Ammon's horn (tissue), 1 donor: ENCODE data around the gene TMEM151A.
"Not testable (repeated sequence)": the region's sequence is repeated elsewhere in the genome, so short reads cannot be mapped to it uniquely, and the experiment has no call there.

Source experiments
- DNase-seq: peaks from one replicate; pipeline ENCODE4 v3.0.0-alpha.2; 2016; ENCODE audit warnings: low spot score

The TMEM151A gene

DNA sequence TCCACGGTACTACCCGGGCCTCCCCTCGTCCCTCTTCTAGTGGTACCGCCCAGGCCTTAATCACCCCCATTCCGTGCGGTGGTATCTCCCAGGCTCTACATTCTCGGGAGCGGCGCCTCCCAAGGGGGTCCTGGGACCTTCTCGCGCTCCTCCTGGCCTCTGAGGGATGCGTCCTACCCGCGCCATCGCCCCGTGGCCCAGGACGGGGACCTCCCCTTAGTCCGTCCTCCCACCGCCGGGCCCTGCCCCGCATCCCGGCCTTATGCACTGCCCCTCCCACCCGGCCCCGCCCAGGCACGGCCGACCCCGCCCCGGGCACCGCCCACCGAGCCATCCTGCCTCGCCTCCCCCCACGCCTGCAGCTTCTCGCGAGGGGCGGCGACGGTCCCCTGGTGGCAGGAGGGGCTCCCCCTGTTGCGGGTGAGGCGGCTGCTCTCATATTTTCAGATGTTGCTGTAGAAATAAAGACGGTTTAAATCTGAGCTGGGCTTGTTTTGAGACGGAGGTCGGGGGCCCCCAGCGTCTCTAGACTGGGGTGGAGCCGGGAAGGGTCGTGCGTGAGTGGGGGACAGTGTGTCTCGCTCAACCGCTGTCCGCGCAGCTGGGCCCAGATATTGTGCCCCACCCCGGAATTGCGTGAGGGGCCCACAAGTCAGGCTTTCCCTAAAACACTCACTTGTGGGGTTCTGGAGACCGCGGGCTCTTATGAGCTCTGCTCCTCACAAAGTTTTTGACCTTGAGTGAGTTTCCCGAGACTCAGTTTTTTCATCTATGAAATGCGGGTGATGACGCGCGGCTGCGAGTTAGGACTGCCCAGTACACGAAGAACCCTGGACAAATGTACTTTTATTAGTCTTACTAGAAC, 24.1 kb upstream of the TMEM151A start:
- peak; percentile 94 for DNase-seq

DNA sequence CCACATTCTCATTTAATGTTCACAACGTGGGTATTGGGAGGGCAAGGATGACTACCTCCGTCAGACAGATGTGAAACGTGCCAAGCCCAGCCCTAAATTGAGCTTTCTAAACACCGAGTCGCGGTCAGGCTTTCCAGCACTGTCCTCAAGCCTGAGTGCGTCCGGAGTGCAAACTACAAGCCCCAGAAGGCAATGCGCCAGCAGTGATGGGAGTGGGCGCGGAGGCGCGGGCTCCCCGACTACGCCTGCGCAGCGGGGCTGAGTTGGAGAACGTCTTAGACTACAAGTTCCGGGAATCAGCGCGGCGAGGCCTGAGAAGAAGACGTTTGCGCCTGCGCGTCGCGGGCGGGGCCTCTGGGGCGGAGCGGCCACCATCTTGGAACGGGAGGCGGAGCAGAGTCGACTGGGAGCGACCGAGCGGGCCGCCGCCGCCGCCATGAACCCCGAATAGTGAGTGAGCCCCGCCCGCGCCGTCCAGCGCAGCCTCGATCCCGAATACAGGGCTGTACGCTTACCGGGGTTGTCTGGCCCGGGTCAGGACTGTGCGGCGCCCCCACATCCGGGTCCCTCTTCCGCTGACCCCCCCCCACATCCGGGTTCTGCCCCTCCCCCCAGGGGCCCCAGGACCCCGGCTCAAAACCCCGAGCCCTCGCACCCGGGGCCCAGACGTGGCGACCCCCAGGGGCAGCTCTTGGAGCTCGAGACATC, 23.3 kb upstream of the TMEM151A start, which contains the start of gene RAB1B:
Gene RAB1B (plus strand): TSS at position 396 of the 708 bp plus-strand sequence. CDS start 41 bp downstream, at position 437.
- peak; percentile 99 for DNase-seq

DNA sequence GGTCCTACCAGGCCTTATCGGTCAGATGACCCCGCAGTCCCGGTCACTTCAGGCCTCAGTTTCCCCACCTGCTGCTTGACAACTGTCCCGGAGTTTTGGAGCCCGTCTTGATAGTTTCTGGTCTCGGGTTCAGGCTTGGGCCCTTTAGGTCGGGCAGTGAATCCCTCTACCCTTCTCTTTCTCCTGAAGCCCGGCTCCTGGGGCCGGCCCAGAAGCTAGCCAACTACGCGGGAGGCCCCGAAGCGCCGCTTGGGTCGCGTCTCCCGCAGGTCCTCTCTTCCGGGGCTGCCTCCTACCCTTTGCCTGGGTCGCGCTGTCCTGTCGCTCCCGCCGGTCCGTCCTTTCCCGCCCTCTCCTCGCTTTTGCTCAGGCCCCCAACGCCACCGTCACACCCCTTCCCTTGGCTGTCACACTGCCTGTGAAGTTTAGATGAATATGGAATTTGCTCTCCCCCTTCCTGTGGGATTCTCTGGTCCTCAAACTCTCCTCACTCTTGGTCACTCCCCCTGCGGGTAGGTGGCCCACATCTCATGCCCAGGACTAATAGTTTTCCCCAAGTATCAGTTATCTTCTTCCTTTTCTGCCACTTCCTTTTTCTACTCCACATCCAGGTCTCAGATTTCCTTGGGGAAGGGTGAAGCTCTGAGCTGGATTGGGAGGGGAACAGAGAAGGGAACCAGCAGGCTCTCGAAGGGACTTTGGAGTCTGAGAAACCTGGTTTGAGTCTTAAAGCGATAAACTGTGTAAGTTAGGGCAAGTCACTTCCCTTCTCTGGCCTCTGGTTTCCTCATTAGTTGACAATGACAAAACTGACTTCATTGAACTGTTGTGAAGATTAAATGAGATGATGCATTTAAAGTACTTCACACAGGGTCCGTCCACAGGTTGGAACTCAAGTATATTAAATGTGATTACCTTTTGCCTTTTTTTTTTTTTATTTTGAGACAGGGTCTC, 22.5 kb upstream of the TMEM151A start:
- DNase-seq: no peak

DNA sequence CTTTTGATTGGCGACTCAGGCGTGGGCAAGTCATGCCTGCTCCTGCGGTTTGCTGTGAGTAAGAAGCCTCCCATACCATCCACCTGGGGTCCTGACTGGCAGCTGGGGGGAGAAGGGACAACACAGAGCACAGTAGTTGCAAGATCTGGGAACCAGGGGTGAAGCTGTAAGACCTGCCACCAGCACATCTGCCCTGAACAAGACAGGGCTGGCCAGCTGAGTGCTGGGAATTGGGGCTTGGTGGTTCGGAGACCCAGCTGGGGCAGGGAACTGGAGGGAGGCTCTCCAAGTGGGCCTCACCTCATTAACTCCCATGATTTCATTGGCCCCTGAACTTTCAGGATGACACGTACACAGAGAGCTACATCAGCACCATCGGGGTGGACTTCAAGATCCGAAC, 19.9 kb upstream of the TMEM151A start:
- no peak for DNase-seq

DNA sequence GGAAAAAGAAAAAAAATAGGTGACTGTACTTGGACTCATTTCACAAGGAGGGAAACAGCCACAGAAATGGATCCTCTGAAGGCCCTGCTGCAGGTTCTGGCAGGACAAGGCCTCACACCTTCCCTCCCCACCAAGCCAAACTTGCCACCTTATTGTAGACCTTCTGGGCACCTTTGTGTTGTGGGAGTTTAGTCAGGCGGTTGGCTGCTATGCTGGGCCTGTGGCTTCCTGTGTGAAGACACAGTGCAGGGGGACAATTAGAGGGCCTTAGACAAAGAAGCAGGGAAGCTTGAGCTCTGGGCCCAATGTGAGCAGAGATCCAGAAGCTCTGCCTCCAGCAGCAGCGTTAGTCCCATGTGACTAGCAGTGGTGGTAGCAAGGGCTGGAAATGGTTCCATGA, 19.1 kb upstream of the TMEM151A start:
- no peak for DNase-seq

DNA sequence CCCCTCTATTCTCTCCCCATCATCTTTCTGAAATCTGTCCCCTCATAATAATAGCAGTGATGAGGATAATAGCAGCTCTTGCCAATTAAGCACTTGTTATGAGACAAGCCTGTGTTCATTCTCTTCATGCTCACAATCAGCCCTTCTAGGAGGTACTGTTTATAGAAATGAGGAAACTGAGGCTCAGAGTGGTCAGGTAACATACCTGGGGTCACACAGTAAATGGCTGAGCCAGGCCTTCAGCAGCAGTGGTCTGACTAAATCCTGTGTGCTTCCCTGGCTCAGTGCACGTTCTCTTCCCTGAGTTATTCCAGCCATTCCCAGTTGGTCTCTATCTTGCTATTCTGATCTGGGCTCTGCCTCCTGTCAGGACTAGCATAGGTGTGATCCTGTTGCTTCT, 17.5 kb upstream of the TMEM151A start:
- DNase-seq: no peak

DNA sequence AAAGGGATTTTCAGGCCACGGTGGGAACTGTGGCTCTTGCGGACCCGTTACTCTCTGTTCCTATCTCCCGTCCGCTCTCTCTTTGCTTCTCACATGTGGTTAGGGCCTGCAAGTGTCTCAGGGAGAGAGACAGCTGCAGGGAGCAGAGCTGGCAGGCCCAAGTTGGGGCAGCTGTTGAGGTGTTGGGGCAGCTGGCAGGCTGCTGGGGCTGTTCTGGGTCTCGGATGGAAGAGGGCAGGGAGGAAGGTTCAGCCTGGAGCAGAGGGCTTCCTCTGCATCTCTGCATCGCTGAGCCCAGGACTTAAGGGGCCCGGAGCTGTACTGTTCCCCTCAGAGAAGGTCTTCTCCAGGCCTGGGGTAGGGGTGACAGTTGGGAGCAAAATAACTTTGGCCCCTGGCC, 16.3 kb upstream of the TMEM151A start:
- no peak for DNase-seq

DNA sequence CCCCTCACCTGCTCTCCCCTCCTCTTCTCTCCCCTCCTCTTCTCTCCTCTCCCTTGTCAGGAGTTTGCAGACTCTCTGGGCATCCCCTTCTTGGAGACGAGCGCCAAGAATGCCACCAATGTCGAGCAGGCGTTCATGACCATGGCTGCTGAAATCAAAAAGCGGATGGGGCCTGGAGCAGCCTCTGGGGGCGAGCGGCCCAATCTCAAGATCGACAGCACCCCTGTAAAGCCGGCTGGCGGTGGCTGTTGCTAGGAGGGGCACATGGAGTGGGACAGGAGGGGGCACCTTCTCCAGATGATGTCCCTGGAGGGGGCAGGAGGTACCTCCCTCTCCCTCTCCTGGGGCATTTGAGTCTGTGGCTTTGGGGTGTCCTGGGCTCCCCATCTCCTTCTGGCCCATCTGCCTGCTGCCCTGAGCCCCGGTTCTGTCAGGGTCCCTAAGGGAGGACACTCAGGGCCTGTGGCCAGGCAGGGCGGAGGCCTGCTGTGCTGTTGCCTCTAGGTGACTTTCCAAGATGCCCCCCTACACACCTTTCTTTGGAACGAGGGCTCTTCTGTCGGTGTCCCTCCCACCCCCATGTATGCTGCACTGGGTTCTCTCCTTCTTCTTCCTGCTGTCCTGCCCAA, 15.6 kb upstream of the TMEM151A start:
- DNase-seq: no peak

DNA sequence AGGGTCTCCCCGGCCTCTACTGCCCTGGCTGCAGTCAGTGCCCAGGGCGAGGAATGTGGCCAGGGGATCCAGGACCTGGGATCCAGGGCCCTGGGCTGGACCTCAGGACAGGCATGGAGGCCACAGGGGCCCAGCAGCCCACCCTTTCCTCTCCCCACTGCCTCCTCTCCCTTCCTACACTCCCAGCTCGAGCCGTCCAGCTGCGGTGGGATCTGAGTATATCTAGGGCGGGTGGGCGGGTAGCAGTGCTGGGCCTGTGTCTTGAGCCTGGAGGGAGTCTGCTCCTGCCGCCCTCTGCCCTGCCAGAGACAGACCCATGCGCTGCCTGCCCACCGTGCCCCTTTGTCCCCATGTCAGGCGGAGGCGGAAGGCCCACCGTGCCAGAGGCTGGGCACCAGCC, 15.1 kb upstream of the TMEM151A start:
- not testable (repeated sequence) for DNase-seq

DNA sequence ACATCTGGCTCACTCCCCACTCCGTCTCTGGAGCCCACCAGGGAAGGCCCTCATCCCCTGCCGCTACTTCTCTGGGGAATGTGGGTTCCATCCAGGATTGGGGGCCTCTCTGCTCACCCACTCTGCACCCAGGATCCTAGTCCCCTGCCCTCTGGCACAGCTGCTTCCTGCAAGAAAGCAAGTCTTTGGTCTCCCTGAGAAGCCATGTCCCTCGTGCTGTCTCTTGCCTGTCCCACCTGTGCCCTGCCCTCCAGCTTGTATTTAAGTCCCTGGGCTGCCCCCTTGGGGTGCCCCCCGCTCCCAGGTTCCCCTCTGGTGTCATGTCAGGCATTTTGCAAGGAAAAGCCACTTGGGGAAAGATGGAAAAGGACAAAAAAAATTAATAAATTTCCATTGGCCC, 14.6 kb upstream of the TMEM151A start:
- not testable (repeated sequence) for DNase-seq

DNA sequence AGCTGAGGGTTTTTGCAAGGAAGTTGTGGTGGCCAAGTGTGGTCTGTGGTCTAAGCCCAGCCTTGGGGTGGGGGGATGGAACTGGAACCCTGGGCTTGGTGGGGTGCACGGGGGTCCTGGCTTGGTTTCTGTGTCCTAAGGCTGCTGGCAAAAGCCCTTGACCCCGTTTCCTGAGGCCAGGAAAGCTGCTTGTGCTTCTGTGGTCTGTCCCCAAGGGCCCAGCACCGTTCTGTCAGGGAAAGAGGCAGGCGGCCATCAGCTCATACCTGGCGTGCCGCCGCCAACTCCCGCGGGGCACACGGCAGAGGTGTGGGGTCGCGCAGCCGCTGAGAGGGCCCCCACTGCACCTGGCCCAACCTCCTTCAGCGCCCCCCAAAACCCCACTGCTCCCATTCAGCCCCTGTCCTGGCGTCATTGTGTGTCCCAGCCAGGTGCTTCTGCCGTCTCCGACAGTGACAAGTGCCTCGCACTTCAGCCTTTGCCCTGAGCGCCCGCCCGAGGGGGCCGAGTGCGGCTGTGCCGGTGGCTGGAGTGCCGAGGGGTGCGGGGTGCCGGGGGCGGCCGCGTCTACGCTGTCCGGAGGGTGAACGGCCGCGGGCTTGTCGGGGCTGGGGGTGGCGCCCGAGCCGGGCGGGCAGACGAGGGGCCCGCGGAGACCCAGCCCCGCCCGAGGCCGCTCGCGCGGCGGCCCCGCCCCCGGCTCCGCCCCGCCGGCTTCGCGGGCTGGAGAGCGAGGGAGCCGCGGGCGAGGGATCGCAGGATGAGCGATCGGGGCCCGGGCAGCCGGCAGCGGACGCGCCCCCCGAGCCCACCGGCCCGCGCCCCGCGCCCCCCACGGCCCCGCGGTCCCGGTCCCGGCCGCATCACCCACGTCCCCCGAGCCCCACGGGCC, 14.0 kb upstream of the TMEM151A start, which contains the start of gene CNIH2:
Gene CNIH2 (plus strand): TSS at position 705 of the 892 bp plus-strand sequence. CDS start 282 bp downstream, outside the sequence.
- no peak for DNase-seq

DNA sequence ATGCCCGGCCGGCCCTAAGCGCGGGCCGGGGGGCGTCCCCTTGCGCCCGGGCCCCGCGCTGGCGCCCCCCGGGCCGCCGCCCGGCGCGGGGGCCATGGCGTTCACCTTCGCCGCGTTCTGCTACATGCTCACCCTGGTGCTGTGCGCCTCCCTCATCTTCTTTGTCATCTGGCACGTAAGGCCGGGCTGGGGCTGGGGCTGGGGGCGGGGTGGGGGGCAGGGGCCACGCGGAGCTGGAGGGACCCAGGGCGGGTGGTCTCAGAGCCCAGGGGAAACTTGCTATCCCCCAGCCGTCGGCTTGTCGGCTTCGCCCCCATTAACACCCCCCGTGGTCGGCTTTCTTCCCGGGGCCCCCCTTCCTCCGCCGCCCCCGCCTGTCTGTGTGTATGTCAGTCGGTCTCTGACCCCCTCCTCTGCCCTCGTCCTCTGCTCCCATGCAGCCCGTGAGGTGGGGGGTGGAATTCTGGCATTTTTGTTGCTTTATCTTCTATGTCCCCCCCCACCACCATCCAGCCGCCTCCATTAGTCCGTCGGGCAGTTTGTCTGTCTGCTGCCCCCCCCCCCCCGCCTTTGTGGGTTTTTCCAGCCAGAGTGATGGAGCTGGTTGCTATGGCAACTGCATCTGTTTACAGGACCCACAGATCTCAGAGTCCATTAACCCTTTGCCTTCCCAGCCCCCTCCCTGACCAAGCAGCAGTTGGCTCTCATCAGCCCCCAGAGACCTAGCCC, 13.2 kb upstream of the TMEM151A start:
- DNase-seq: no peak

DNA sequence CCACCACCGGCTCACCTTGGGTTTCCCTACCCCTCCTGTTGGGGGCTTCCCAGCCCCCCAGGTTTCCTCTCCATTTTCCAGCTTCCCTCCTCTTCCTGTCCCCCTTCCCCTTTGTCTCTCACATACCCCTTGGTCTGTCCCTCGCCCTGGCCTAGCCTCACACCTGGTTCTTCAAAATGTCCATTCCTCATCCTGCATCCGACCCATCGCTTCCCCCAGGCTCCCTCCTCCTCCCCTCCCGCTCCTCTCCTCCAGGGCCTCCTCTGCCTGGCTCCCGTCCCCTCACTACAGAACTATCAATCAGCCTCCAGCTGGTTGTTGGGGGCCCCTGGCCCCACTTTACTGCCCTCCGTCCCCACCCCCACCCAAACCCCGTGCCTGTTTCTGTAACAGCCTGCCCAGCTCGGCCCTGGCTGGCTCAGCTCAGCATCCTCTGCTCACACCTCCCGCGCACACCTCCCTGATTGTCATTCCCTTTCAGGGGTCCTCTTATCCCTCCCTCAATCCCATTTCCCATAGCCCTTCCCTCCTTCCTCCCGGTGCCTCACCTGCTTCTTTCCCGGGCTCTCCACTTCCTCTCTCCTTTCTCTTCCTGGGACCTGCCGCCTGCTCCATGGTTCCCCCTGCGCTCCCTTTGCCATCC, 12.5 kb upstream of the TMEM151A start:
- DNase-seq: no peak

DNA sequence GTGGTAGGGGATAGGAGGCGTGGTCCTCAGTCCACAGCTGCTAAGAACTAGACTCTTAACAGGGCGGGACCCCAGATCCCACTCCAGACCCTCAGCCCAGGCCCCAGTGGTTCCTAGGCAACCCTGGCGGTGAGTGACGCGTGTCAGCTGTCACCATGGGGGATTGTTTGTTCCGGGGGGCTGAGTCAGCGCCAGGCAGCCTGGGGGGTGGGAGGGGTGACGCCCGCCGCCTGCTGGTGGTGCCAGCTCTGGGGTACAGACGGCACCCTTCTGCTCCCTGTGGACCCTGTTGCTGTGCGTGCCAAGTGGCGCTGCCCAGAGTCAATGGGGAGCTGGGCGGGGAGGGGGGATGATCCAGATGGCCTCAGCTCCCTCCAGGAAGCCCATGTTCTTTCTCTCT, 11.3 kb upstream of the TMEM151A start:
- peak; percentile 39 for DNase-seq

DNA sequence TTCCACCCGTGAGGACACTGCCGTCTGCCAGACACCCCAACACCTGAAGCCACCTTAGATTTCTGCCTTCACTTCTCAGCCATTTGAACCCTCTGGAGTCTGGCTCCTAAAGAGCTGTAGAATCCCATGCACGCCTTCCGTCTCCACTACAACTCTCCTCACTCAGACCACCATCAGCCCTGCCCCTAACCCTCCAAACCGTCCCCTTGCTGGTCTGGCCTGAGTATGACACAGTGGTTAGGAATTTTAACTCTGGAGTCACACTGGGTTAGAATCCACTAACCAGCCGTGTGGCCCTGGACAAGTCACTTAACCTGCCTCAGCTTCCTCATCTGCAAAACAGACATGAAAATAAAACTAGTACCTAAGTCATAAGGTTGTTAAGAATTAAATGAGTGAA, 10.7 kb upstream of the TMEM151A start:
- no peak for DNase-seq

DNA sequence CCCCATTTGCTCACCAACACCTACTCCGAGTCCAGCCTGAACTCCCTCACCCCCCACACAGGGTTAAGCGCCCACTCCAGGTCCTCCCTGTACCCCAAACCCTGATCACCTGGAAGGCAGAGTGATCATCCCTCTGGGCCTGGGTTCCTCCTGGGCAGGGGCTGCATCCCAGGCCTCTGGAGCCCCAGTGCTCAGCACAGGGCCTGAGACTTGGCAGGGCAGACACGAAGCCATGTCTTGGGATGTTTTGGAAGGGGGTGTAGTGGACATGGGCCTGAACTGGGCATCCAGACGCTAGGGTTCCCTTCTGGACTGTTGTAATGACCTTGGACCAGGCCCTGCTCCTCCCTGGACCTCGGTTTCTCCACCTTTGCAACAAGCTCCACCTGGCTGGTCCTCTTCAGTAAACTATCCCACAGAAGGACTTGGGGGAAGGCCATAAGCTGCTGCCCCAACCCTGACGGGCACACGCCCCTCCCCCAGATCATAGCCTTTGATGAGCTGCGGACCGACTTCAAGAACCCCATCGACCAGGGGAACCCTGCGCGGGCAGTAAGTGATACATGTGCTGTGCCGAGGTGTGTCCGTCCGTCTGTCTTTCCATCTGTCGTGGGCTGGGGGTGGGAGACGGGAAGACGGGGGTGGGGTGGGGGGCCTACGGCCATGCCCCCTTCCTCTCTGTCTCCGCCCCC, 9.8 kb upstream of the TMEM151A start:
- no peak for DNase-seq

DNA sequence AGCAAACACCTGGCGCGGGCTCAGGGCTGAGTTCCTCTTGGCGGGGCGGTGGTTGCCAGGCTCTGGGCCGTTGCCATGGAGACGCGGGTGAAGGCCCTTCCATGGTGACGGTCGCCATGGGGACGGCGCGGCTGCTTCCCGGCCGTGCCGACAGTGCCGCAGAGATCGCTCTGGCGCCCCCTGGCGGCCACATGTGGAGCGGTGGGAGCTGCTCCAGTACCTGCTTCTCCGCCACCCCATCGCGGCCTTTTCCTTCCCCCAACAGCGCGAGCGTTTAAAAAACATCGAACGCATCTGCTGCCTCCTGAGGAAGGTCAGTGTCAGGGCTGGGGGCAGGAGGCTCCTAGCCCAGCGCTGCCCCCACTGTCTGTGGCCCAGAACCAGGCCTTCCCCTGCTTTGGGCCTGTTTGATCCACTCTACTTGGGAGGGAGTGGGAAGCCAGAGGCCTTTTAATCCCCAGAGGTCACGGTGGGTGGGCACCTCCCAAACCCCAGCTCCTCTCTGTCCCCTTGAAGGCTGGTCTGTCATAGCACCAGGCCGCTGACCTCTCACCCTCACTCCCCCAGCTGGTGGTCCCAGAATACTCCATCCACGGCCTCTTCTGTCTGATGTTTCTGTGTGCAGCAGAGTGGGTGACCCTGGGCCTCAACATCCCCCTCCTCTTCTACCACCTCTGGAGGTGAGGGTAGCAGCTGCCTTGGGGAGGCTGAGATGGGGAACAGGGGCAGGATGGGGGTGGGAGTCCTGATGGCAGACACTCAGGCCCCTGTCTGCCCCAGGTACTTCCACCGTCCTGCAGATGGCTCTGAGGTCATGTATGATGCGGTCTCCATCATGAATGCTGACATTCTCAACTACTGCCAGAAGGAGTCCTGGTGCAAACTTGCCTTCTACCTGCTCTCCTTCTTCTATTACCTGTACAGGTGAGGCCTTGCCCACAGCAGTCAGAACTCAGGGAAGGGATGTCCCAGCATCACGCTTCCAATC, 8.9 kb upstream of the TMEM151A start:
- DNase-seq: peak; percentile 100
